GM18517 (cell line): Measurements from ENCODE around the gene GBGT1.

ENCODE experiments used
- ATAC-seq: cut with Tn5 transposase; IDR thresholded peaks from one replicate; pipeline ENCODE4 v1.9.1; 2021; ENCODE audit warnings: mild to moderate bottlenecking, moderate library complexity; ENCODE audit not compliant: unreplicated experiment

Gene GBGT1

GRCh38 chr9:133104718-133105460, 58.8 kb downstream of the GBGT1 start:
- no peak for ATAC-seq

DNA sequence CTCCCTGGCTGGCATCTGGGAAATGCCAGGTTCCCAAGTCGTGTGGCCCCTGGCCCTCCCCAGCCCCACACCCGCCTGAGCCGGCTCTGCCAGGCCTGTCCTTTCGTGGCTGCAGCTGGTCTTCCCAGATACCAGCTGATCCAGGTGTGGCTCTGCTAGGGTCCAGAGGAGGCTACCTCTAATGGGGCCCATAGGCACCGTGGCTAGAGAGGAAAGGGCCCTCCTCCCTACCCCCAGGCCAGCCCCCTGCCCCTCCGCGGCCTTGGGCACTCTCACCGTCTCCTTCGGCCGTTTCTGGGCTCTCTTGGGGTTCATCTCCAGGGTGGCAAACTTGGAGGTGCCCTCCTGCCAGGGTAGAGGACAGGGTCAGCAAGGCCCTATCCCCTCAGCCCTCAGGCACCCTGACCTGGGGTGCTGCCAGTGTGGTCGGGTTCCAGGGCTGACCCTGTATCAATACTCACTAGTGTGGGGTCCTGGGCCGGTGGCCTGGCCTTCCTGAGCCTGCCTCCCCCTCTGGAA, 59.7 kb downstream of the GBGT1 start:
- no peak for ATAC-seq

DNA sequence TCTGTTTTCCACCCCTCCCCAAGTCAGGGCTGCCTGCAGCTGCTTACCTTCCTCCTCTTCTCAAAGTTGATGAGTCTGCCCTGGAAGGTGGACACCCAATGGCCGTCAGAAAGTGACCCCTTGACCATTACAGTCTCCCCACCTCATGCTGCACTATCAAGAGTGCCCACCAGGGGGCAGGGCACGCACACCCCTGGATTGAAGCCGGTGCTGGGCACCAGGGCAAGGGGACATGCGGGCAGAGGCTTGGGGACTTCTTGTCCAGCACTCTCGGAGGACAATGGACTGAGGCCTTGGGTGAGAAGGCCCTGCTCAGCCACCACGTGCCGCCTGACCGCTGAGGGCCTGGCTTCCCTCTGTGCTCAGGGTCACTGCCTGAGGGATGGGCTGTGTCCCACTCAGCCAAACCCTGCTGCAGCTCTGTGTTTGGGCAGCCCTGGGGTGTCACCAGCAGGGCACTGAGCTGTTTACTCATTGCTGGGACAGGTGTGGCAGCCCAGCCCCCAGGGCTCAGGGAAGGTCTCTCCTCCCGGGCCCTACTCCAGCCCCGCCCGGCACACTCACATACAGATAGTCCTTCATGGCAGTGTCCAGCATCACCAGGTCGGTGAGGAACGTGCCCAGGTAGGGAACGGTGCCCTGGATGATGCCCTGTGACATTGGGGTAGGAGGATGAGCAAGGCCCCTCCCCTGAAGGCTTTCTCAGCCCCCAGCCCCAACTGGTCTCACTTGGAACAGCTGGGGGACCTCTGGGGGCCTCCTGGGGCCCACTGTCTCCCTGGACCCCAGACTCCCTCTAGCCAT, 60.3 kb downstream of the GBGT1 start:
- ATAC-seq, result no peak
